Measurements from ENCODE around the gene EVX2.

The EVX2 gene

GRCh38 chr2:176083796-176084261 is at the start of gene EVX2:
Gene EVX2, minus strand, starts transcription at chr2:176083962. Its CDS starts 186 bp downstream, at chr2:176083776.
- peak; percentile 44 for DNase-seq (ENCODE audit: low read depth, low spot score)

DNA sequence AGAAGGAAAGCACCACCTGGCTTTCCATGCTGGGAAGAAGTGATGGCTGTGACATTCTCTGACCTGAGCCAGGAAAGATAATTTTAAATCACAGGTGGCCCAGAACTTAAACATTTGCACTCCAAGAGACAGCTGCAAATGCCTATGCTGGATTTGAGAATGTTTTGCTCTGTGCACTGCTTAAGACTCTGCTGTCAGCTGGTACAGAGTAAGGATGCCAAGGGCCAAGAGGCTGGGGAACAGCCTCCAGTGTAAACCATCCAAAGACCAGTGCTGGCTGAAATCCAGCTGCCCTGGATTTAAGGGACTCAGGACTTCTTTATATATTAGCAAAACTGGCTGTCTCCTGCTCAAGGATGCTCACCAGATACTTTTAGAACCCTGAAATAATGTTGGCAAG is 49.6 kb upstream of the EVX2 start:
- no peak for DNase-seq (ENCODE audit: low read depth, low spot score)

- DNase-seq (ENCODE audit: low read depth, low spot score): peak; percentile 63
Observed at GRCh38 chr2:176132205-176133171, 48.7 kb upstream of the EVX2 start.

DNA sequence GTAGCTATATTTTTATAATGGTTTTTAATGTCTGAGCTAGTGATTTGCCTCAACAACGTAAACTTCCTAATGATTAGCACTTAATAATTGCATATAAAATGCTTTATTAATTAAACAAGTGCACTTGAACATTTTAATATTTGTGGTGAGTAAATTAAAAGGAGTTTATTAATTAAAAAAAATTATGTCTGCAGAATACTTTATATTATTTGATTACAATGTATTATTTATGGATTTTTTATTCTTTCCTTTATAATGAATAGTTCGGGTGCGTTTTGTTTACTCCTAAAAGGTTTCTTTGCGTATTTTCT is 48.0 kb upstream of the EVX2 start:
- no peak for DNase-seq (ENCODE audit: low read depth, low spot score)

DNA sequence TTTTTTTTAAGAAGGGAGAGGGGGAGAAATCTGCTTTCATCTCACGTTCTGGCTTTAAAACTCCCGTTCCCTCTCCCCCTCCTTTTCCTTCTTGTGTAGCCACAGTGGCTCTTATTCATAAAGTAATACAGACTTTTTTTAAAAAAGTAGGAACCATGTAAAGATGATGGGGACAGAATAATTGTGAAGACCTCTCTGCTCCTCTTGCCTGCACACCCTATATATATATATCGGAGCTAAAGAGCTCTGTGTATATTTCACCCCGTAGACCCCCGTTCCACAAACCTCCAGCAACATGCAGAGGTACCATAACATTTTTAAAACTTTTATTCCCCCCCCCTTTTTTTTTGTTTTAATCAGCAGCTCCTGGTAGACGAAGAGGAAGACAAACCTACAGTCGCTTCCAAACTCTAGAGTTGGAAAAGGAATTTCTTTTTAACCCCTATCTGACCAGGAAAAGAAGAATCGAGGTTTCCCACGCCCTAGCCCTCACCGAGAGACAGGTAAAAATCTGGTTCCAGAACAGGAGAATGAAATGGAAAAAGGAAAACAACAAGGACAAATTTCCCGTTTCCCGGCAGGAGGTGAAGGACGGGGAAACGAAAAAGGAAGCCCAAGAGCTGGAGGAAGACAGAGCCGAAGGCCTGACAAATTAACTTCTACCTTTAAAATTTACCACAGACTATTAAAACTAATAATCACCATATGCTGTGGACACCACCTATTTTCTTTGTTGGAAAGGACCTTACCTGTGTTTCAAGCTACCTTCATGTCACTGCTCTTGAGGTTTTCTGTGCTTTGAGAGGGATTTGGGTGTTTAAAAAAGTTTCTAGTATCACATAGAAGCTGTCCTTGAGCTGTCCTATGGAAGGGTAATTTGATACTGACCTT is 47.4 kb upstream of the EVX2 start:
- DNase-seq (ENCODE audit: low read depth, low spot score): no peak

- DNase-seq (ENCODE audit: low read depth, low spot score): no peak
Observed at GRCh38 chr2:176130147-176130956, 46.6 kb upstream of the EVX2 start.

DNA sequence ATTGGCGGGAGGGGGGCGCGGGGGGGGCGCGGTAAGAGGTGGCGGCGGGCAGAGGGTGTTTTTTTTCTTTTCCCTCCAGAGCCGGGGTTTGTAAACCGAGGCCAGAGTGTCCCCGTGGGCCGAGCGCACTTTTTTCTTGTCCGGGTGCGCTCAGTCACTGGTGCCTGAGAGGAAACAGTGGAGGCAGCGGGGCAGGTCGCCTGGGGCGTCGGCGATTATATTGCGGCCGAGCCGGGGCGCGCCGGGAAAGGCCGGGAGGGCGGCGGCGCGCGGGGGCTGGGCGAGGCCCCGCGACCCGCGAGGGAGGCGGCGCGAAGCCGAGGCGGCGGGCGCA is 46.0 kb upstream of the EVX2 start:
- DNase-seq (ENCODE audit: low read depth, low spot score): no peak

DNA sequence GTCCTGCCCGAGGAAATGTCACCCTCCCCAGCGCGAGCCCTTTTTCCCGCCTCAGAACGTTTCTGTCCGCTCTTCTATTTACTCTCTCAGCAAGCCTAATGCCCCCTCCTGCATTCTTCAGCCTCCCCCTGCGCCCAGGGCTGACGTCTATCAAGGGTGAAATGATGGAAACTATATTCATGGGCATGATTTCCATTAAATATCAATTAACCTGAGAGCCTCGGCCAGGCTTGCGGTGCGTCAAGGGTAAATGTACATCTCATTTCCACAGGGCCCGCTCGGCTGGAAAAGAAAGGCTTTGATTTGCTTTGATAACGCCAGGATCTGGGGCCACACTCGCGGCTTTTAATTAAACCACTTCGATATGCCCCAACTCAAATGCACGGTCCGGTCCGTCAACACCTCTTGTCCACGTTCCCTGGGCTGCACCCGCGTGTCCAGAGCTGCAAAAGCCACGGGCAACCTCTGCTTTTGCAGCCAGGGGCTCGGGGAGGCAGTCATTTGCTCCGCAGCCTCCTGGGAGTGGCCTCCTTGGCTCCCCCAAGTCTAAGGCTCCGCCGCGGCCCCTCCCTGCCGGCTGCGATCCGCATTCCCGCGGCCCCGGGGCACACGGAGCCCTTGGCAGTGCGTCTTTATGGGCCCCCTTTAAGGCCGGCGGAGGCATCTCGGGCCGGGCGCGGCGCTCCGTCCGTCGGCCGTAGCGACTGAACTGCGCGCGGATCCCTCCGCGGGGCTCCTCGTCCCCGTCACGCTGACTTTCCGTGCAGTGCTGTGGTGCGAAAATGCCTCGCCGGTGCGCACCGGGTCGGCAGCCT is 45.4 kb upstream of the EVX2 start, which contains the start of gene HOXD8:
HOXD8 (plus strand) TSS at position 724 of the 815 bp plus-strand sequence. CDS start 662 bp downstream, outside the sequence.
- DNase-seq (ENCODE audit: low read depth, low spot score): peak; percentile 65

DNA sequence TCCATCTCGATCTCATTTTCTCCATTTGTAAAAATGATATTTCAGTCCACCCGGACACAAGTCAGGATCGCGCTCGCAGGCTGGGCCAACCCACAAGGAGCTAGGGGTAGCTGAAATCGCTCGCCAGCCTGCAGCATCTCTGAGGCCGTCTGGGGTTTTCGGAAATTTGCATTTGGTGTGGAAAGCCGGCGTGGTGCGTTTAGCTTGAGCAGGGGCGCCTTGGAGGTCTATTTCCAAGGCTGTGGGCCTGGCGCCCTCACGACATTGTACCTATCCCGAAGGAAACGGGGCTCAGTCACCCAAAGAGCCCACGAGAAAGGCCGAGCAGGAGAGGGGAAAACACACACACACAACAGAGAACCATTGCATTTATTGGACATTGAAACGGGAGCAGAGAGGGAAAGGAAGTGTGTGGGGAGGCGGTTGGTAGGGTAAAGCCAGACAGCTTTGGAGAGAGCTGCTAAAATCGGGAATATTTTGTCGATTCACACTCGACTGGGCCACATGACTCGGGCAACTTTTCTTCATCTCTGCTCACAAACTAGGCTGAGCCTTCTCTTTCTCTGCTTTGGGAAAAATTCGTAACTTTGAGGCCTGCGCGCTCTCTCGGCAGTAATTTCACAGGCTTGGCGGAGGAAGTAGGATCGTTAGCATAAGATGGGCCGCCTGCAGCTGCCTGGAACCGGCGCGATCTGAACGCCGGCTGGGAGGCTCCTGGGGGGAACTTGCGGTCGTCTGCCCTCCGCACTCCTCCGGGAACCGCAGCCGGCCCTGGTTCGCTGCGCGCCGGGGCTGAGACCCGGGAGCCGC is 44.6 kb upstream of the EVX2 start:
- peak; percentile 81 for DNase-seq (ENCODE audit: low read depth, low spot score)

GRCh38 chr2:176127774-176128072 is 44.0 kb upstream of the EVX2 start:
- DNase-seq (ENCODE audit: low read depth, low spot score): no peak

DNA sequence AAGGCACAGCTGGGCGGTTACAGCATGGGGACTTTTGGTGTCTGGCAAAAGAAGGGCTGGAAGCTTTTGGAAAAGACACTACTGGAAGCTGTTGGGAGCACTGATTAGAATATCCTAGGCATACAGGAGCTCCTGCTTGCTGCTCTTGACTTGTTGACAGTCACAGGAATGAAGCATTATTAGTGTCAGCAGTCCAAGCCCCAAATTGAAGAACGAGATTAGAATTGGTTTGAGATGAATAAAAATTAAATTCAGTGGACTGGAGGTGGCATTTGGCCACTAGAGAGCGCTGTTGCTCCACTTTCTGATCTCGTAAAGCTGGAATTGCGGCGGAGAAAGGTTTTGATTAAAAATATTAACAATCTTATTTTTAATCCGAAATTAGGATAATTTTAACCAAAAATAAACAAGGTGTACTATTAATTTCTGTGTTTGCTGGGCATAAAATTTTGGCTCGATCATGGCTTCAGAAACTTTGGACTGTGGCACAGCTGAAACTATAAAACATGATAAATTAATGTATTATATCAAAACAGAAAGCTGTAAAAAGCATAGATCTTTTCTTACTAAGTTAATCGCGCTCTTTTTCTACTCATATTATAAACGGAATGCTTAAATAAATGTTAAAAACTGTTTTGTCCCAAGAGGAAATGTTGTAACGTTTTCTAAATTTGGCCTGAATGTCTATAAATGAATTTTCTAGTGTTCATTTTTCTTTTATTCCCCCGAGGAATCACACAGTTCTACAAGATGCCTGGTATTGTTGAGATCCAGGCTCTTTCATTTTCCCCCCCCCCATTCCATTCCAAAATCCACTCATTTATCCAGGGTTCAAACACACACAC is 43.4 kb upstream of the EVX2 start:
- peak; percentile 53 for DNase-seq (ENCODE audit: low read depth, low spot score)

DNA sequence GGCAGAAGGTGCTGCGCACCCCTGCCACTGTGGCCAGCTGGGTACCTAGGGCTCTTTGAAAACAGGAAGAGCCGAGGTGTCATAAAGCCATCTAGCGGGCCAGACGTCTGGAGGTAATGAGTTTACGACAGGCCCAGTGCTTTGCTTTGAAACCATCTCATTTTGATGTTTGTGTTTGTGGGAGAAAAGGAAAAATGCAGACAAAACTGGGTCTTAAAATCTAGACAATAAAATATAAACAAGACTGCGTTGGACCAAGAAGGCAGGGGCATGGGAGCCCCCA is 42.0 kb upstream of the EVX2 start:
- DNase-seq (ENCODE audit: low read depth, low spot score): peak; percentile 17

GRCh38 chr2:176124947-176125771 is 41.4 kb upstream of the EVX2 start:
- DNase-seq (ENCODE audit: low read depth, low spot score): no peak

- DNase-seq (ENCODE audit: low read depth, low spot score): peak; percentile 5
Observed at GRCh38 chr2:176124110-176124946, 40.6 kb upstream of the EVX2 start.

GRCh38 chr2:176123411-176124109 is 39.8 kb upstream of the EVX2 start:
- peak; percentile 13 for DNase-seq (ENCODE audit: low read depth, low spot score)

- peak; percentile 72 for DNase-seq (ENCODE audit: low read depth, low spot score)
Observed at GRCh38 chr2:176122683-176123410, 39.1 kb upstream of the EVX2 start, which contains the start of gene HOXD9. Gene HOXD9, plus strand, starts transcription at chr2:176122719. Its CDS starts 50 bp downstream, at chr2:176122769.

Data from ELF-1 (cell line).